GM12878 (cell line): ENCODE results near the gene POLD1.
A peak's percentile ranks its signal among the peaks of the same experiment; 100 is the strongest.

Experiments used
- CHD1 ChIP-seq: IDR thresholded peaks from 2 replicates; pipeline ENCODE4 v1.6.1; 2012; ENCODE audit warnings: low read depth, low read length, improper control_type of control experiment
- POLR2A ChIP-seq: IDR thresholded peaks from 2 replicates; pipeline ENCODE4 v1.6.1; 2011; ENCODE audit warnings: low read depth, mild to moderate bottlenecking, low read length
- TF ChIP-seq, protein P1 (sequence below), 3 experiments: IDR thresholded peaks in 2 of 3; conservative IDR thresholded peaks in 1 of 3; 2 replicates each; pipeline ENCODE4 v1.5.1; 2011; ENCODE audit warnings: low read depth in 3 of 3, low read length in 3 of 3, mild to moderate bottlenecking in 3 of 3, control low read depth in 2 of 3, moderate library complexity in 2 of 3, inconsistent platforms in 1 of 3, mixed read lengths in 1 of 3; ENCODE audit not compliant: control insufficient read depth in 2 of 3, insufficient read depth in 1 of 3; ENCODE audit errors: extremely low read depth in 1 of 3

DNA sequence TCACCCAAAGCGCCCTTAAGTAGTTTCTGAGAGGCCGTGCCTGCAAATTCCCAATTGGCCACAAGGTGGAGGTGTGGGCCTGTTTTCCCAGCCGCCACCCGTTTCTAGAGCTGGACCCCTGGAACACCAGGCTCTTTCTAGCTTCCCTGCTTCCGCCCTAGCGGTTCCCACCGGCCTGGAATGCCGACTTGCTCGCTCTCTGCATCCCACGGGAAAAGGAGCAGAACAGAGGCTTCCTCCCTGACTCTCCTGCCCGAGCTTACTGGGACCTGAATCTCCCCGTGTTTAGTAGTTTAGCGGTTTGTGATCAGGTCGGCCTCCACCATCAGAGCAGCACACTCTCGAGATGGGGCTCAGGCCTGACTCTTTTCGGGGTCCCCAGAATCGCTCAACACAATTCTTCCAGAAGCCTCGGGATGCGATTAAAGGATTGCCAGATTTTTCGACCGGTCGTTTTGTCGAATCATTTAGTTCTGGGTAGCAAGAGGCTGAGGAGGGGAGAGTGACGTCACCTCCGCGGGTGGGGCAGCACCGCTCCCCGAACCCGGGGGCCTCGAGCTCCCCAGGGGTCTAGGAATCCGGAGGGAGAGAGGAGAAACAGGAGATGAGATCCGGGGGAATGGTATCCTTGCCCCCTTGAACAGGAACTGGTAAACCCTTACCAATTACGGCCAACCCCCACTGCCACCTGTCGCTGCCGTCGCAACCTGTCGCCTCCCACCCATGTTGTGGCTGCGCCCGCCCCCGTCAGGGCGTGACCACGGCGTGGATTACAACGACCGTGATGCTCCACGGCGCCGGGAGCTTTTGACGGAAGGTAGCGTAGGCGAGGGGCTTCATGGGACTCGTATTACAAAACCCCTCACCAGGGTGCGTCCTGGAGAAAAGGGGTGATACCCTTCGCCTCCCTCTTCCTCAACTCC lies 26.7 kb upstream of the POLD1 start:
- peak; percentile 70 for TF ChIP-seq POLR2A
- TF ChIP-seq CHD1: no peak
- TF ChIP-seq, protein P1, sequence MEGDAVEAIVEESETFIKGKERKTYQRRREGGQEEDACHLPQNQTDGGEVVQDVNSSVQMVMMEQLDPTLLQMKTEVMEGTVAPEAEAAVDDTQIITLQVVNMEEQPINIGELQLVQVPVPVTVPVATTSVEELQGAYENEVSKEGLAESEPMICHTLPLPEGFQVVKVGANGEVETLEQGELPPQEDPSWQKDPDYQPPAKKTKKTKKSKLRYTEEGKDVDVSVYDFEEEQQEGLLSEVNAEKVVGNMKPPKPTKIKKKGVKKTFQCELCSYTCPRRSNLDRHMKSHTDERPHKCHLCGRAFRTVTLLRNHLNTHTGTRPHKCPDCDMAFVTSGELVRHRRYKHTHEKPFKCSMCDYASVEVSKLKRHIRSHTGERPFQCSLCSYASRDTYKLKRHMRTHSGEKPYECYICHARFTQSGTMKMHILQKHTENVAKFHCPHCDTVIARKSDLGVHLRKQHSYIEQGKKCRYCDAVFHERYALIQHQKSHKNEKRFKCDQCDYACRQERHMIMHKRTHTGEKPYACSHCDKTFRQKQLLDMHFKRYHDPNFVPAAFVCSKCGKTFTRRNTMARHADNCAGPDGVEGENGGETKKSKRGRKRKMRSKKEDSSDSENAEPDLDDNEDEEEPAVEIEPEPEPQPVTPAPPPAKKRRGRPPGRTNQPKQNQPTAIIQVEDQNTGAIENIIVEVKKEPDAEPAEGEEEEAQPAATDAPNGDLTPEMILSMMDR (IDR thresholded peaks at IDR 0.05 in 2 of 3, conservative IDR thresholded peaks at IDR 0.05 in 1 of 3; ENCODE audit: control insufficient read depth in 2 of 3, extremely low read depth in 1 of 3, insufficient read depth in 1 of 3, low read depth in 3 of 3, low read length in 3 of 3): peak; percentile 79 to 82 (median 79)
